H9 (cell line): ENCODE results near the gene CPB2. TPM values are rescaled to one million over a fixed set of nuclear protein-coding genes. Genes with fewer than 3 reads are reported as not detected.

Experiments
- DNase-seq: peaks from one replicate; pipeline ENCODE4 v3.0.0-alpha.2; 2017
- H2AFZ ChIP-seq: one replicate; pipeline ENCODE4 v1.6.1; 2013; ENCODE audit warnings: mild to moderate bottlenecking, low read length, control low read depth, moderate library complexity
- H2AK5ac ChIP-seq: 2 replicates; pipeline ENCODE4 v1.6.1; 2013; ENCODE audit warnings: low read length, control low read depth, mixed read lengths; ENCODE audit not compliant: insufficient read length
- H2BK120ac ChIP-seq: one replicate; pipeline ENCODE4 v1.6.1; 2013; ENCODE audit warnings: low read depth, mild to moderate bottlenecking, low read length, control low read depth, inconsistent platforms; ENCODE audit not compliant: poor library complexity, severe bottlenecking
- H2BK12ac ChIP-seq: 2 replicates; pipeline ENCODE4 v1.6.1; 2013; ENCODE audit warnings: low read length, control low read depth, mixed read lengths, low read depth; ENCODE audit not compliant: insufficient read length
- H2BK15ac ChIP-seq: 2 replicates; pipeline ENCODE4 v1.6.1; 2013; ENCODE audit warnings: low read depth, low read length, control low read depth
- H2BK20ac ChIP-seq: one replicate; pipeline ENCODE4 v1.6.1; 2013; ENCODE audit warnings: low read depth, mild to moderate bottlenecking, low read length, control low read depth, inconsistent platforms; ENCODE audit not compliant: poor library complexity, severe bottlenecking
- H2BK5ac ChIP-seq: 2 replicates; pipeline ENCODE4 v1.6.1; 2013; ENCODE audit warnings: low read length, control low read depth, mixed read lengths; ENCODE audit not compliant: insufficient read length
- H3K14ac ChIP-seq: 2 replicates; pipeline ENCODE4 v1.6.1; 2013; ENCODE audit warnings: low read length, control low read depth; ENCODE audit not compliant: insufficient read depth
- H3K18ac ChIP-seq: 2 replicates; pipeline ENCODE4 v1.6.1; 2013; ENCODE audit warnings: low read depth, mild to moderate bottlenecking, mixed read lengths, low read length, control low read depth; ENCODE audit not compliant: insufficient read length
- H3K23ac ChIP-seq: 2 replicates; pipeline ENCODE4 v1.6.1; 2013; ENCODE audit warnings: low read length, control low read depth, mixed read lengths, low read depth; ENCODE audit not compliant: insufficient read length
- H3K23me2 ChIP-seq: 2 replicates; pipeline ENCODE4 v1.6.1; 2013; ENCODE audit warnings: low read depth, mild to moderate bottlenecking, mixed read lengths, low read length, control low read depth; ENCODE audit not compliant: insufficient read length, poor library complexity, severe bottlenecking
- H3K27ac ChIP-seq: 2 replicates; pipeline ENCODE4 v1.5.1; 2013; ENCODE audit warnings: low read length, control low read depth, mixed read lengths, low read depth; ENCODE audit not compliant: insufficient read length
- H3K27me3 ChIP-seq: 2 replicates; pipeline ENCODE4 v1.6.1; 2013; ENCODE audit warnings: low read length, control low read depth, inconsistent platforms; ENCODE audit not compliant: insufficient read depth
- H3K4ac ChIP-seq: 2 replicates; pipeline ENCODE4 v1.6.1; 2013; ENCODE audit warnings: low read depth, mild to moderate bottlenecking, control low read depth, inconsistent platforms, low read length, moderate library complexity
- H3K4me1 ChIP-seq: 2 replicates; pipeline ENCODE4 v1.6.1; 2013; ENCODE audit warnings: low read length, control low read depth, inconsistent platforms; ENCODE audit not compliant: insufficient read depth
- H3K4me2 ChIP-seq: 2 replicates; pipeline ENCODE4 v1.6.1; 2013; ENCODE audit warnings: low read length, control low read depth, mixed read lengths; ENCODE audit not compliant: insufficient read length, insufficient read depth
- H3K56ac ChIP-seq: 2 replicates; pipeline ENCODE4 v1.6.1; 2013; ENCODE audit warnings: low read depth, mild to moderate bottlenecking, mixed read lengths, low read length, control low read depth; ENCODE audit not compliant: insufficient read length
- H3K79me1 ChIP-seq: 2 replicates; pipeline ENCODE4 v1.6.1; 2013; ENCODE audit warnings: low read depth, mild to moderate bottlenecking, moderate library complexity, low read length, control low read depth, inconsistent platforms; ENCODE audit not compliant: insufficient read depth, poor library complexity, severe bottlenecking
- H3K79me2 ChIP-seq: 2 replicates; pipeline ENCODE4 v1.6.1; 2013; ENCODE audit warnings: low read length, control low read depth, inconsistent platforms; ENCODE audit not compliant: insufficient read depth
- H3K9ac ChIP-seq: 2 replicates; pipeline ENCODE4 v1.6.1; 2013; ENCODE audit warnings: low read length, control low read depth, mixed read lengths; ENCODE audit not compliant: insufficient read length; ENCODE audit errors: extremely low read depth
- H3K9me3 ChIP-seq: one replicate; pipeline ENCODE4 v1.6.1; 2013; ENCODE audit warnings: low read depth, low read length, inconsistent platforms; ENCODE audit not compliant: control insufficient read depth
- H3T11ph ChIP-seq: one replicate; pipeline ENCODE4 v1.6.1; 2013; ENCODE audit warnings: mild to moderate bottlenecking, low read length, control low read depth, inconsistent platforms
- H4K20me1 ChIP-seq: one replicate; pipeline ENCODE4 v1.6.1; 2013; ENCODE audit not compliant: control insufficient read depth, insufficient read length, insufficient read depth
- H4K5ac ChIP-seq: 2 replicates; pipeline ENCODE4 v1.6.1; 2013; ENCODE audit warnings: low read depth, mild to moderate bottlenecking, mixed read lengths, low read length, control low read depth; ENCODE audit not compliant: insufficient read length
- H4K8ac ChIP-seq: replicated peaks from 2 replicates; pipeline ENCODE4 v1.6.1; 2013; ENCODE audit warnings: low read length, control low read depth, mixed read lengths, low read depth; ENCODE audit not compliant: insufficient read length
- H4K91ac ChIP-seq: 2 replicates; pipeline ENCODE4 v1.6.1; 2013; ENCODE audit warnings: low read depth, mild to moderate bottlenecking, moderate library complexity, mixed read lengths, low read length, control low read depth; ENCODE audit not compliant: insufficient read length
- H3K27ac Mint-ChIP-seq, 3 experiments: 2 replicates in 2 of 3; 3 replicates in 1 of 3; pipeline ENCODE4 v1.8.0; 2020 to 2021; ENCODE audit warnings: mixed read lengths in 3 of 3, mild to moderate bottlenecking in 1 of 3, moderate library complexity in 1 of 3
- H3K27me3 Mint-ChIP-seq: 2 replicates; pipeline ENCODE4 v1.8.0; 2021; ENCODE audit warnings: low read depth, mild to moderate bottlenecking, moderate library complexity, mixed read lengths
- H3K36me3 Mint-ChIP-seq, 3 experiments: 2 replicates in 2 of 3; 3 replicates in 1 of 3; pipeline ENCODE4 v1.8.0; 2020 to 2021; ENCODE audit warnings: low read depth in 3 of 3, mixed read lengths in 3 of 3; ENCODE audit not compliant: insufficient read depth in 1 of 3
- H3K4me1 Mint-ChIP-seq, 2 experiments: 2 replicates each; pipeline ENCODE4 v1.8.0; 2020; ENCODE audit warnings: mixed read lengths in 2 of 2
- H3K4me3 Mint-ChIP-seq, 2 experiments: 2 replicates in 1 of 2; 3 replicates in 1 of 2; pipeline ENCODE4 v1.8.0; 2020 to 2021; ENCODE audit warnings: mild to moderate bottlenecking in 2 of 2, mixed read lengths in 2 of 2, moderate library complexity in 1 of 2
- H3K9me3 Mint-ChIP-seq, 2 experiments: 2 replicates in 1 of 2; 3 replicates in 1 of 2; pipeline ENCODE4 v1.8.0; 2020; ENCODE audit warnings: mild to moderate bottlenecking in 2 of 2, mixed read lengths in 2 of 2, moderate library complexity in 1 of 2
- WGBS: extraction: QIAGEN DNeasy Blood & Tissue Kit; methylation state at CpG from one replicate; pipeline ENCODE4 v1.1.7; 2013; ENCODE audit warnings: missing lambda C conversion rate, low lambda C conversion rate, mixed read lengths; ENCODE audit not compliant: insufficient read length; ENCODE audit errors: extremely low coverage; 5-methylcytosine and 5-hydroxymethylcytosine counted together
- total RNA-seq: library from RNA; stranded (reverse); gene quantifications from 2 replicates; pipeline ENCODE4 v1.2.1, GENCODE V29; 2021
- TF ChIP-seq, protein P1 (sequence below): fragments of 200-600 bp; sonication (generic); conservative IDR thresholded peaks from 3 replicates; pipeline ENCODE4 v1.8.0; 2021; ENCODE audit warnings: antibody characterized with exemption, mild to moderate bottlenecking

The CPB2 gene
- total RNA-seq, 1 experiment from 2014 or later, result not detected

DNA sequence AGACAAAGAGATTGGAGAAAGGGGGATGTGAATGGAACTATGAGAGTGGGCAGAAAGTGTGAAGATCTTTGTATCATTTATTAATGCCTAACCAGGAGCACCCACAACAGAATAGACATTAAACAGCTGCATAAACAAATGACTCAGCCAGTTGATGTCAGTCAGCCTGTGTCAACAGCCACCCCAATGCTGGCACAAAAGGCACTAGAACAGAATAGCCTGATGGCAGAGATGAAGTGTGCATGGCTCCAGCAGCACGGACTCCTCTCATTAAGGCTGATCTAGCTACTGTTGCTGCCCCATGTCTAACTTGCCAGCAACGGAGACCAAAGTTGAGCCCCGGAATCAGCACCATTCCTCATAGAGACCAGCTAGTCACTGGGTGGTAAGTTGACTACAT is 7.8 kb downstream of the CPB2 start:
- Histone ChIP-seq H2BK12ac (no peak overlapping the region), H3K18ac (no peak overlapping the region), H3K79me2 (no peaks in the 10 kb centered on the region), H3K23me2 (no peaks in the 10 kb centered on the region), H4K20me1 (no peaks in the 10 kb centered on the region), H2AFZ (no peak overlapping the region), H3K23ac (no peak overlapping the region), H4K8ac (no peak overlapping the region), H4K5ac (no peak overlapping the region), H3K27ac (no peak overlapping the region), H3K79me1 (no peaks in the 10 kb centered on the region), H3K4me1 (no peaks in the 10 kb centered on the region; the same call in 1 of the 2 replicates), H2AK5ac (no peak overlapping the region), H3K14ac (no peak overlapping the region), H3T11ph (no peak overlapping the region), H3K4ac (no peak overlapping the region), H3K27me3 (no peaks in the 10 kb centered on the region), H3K4me2 (no peak overlapping the region), H4K91ac (no peak overlapping the region), H2BK5ac (no peak overlapping the region), H2BK120ac (no peak overlapping the region), H3K9me3 (no peaks in the 10 kb centered on the region), H2BK15ac (no peak overlapping the region), H2BK20ac (no peak overlapping the region), H3K56ac (no peak overlapping the region), H3K9ac (no peak overlapping the region)
- DNase-seq, result no peak
- Mint-ChIP-seq H3K4me3 (no peak overlapping the region), H3K36me3 (no peaks in the 10 kb centered on the region), H3K4me1 (peaks cover 1 to 4% of the 10 kb centered on the region in 2 experiments; a peak in 1 of 4 replicates), H3K27me3 (peaks cover 1% of the 10 kb centered on the region; the same call in 1 of the 2 replicates), H3K9me3 (no peaks in the 10 kb centered on the region), H3K27ac (no peak overlapping the region)
- no CpG with 5 or more reads among the region's 3 CpGs for WGBS
- TF ChIP-seq, protein P1, sequence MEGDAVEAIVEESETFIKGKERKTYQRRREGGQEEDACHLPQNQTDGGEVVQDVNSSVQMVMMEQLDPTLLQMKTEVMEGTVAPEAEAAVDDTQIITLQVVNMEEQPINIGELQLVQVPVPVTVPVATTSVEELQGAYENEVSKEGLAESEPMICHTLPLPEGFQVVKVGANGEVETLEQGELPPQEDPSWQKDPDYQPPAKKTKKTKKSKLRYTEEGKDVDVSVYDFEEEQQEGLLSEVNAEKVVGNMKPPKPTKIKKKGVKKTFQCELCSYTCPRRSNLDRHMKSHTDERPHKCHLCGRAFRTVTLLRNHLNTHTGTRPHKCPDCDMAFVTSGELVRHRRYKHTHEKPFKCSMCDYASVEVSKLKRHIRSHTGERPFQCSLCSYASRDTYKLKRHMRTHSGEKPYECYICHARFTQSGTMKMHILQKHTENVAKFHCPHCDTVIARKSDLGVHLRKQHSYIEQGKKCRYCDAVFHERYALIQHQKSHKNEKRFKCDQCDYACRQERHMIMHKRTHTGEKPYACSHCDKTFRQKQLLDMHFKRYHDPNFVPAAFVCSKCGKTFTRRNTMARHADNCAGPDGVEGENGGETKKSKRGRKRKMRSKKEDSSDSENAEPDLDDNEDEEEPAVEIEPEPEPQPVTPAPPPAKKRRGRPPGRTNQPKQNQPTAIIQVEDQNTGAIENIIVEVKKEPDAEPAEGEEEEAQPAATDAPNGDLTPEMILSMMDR, result no peak
